GM12878 (cell line): ENCODE data around the gene TEC. TPM values are rescaled to one million over a fixed set of nuclear protein-coding genes. Genes with fewer than 3 reads are reported as not detected.

Experiments used
- ATAC-seq: fragments of 200-7000 bp; cut with Tn5 transposase; 3 replicates; pipeline ENCODE4 v1.9.1; 2020; ENCODE audit warnings: mild to moderate bottlenecking, moderate library complexity
- BruUV-seq: library from RNA; stranded (reverse); fragments of 400-500 nt; replicated peaks from 2 replicates; lab custom pipeline; 2021; lab: Mats Ljungman, UMichigan
- CTCF ChIA-PET: fragments of 300-600 bp; sonication (Branson Sonifier 250); formaldehyde crosslinking; extraction: SDS; loops from one replicate; lab custom pipeline; 2021; ENCODE audit warnings: inconsistent platforms; lab: Yijun Ruan, JAX
- POLR2A ChIA-PET: fragments of 350-600 bp; formaldehyde crosslinking; extraction: SDS; loops from one replicate; lab custom pipeline; 2021; ENCODE audit warnings: inconsistent platforms; lab: Charles Lee
- RAD21 ChIA-PET: fragments of 300-600 bp; sonication (Branson Sonifier 250); formaldehyde crosslinking; loops from one replicate; lab custom pipeline; 2023; ENCODE audit warnings: antibody characterized with exemption; ENCODE audit not compliant: unreplicated experiment; lab: Charles Lee
- SMC1A ChIA-PET: fragments of 300-600 bp; sonication (Branson Sonifier 250); formaldehyde crosslinking; loops from one replicate; lab custom pipeline; 2023; ENCODE audit not compliant: unreplicated experiment, uncharacterized antibody; lab: Charles Lee
- DNase-seq: peaks from one replicate; pipeline ENCODE4 v3.0.0-alpha.2; 2011; ENCODE audit warnings: low read depth, low spot score
- FAIRE-seq: peaks from 3 replicates; lab custom pipeline; 2011; peaks lifted over from hg19 to GRCh38; lab: Jason Lieb, UNC
- H2AFZ ChIP-seq: 2 replicates; pipeline ENCODE4 v1.6.0; 2011; ENCODE audit warnings: low read depth, low read length, control low read depth; ENCODE audit not compliant: control insufficient read depth
- H3K27ac ChIP-seq: 2 replicates; pipeline ENCODE4 v1.5.1; 2011; ENCODE audit warnings: control low read depth; ENCODE audit not compliant: control insufficient read depth, insufficient read depth
- H3K27me3 ChIP-seq, 2 experiments: replicated peaks in 1 of 2; 2 replicates each; pipeline versions ENCODE4 v1.6.0 to v1.6.1; 2011; ENCODE audit warnings: low read length in 1 of 2; ENCODE audit not compliant: control insufficient read depth in 2 of 2, insufficient read depth in 2 of 2
- H3K36me3 ChIP-seq, 2 experiments: 2 replicates each; pipeline ENCODE4 v1.5.1; 2011; ENCODE audit warnings: low read length in 1 of 2; ENCODE audit not compliant: control insufficient read depth in 2 of 2, insufficient read depth in 2 of 2
- H3K4me1 ChIP-seq: 2 replicates; pipeline ENCODE4 v1.6.1; 2011; ENCODE audit warnings: mild to moderate bottlenecking, low read length, moderate library complexity, mixed read lengths; ENCODE audit not compliant: control insufficient read depth, insufficient read depth
- H3K4me2 ChIP-seq: 2 replicates; pipeline ENCODE4 v1.6.0; 2011; ENCODE audit warnings: control low read depth; ENCODE audit not compliant: control insufficient read depth, insufficient read depth
- H3K4me3 ChIP-seq: fragments of 200-600 bp; sonication (generic); 2 replicates; pipeline ENCODE4 v1.5.1; 2016
- H3K79me2 ChIP-seq: 2 replicates; pipeline ENCODE4 v1.6.0; 2011; ENCODE audit warnings: low read length; ENCODE audit not compliant: control insufficient read depth, insufficient read depth
- H3K9ac ChIP-seq: 2 replicates; pipeline ENCODE4 v1.8.0; 2011; ENCODE audit warnings: low read length, control low read depth, mixed read lengths; ENCODE audit not compliant: control insufficient read depth, insufficient read depth
- H3K9me3 ChIP-seq: replicated peaks from 3 replicates; pipeline ENCODE4 v1.5.1; 2011; ENCODE audit warnings: mild to moderate bottlenecking, low read length; ENCODE audit not compliant: control insufficient read depth, insufficient read depth
- H4K20me1 ChIP-seq: 2 replicates; pipeline ENCODE4 v1.6.0; 2011; ENCODE audit not compliant: control insufficient read depth, insufficient read depth
- CBFB ChIP-seq: IDR thresholded peaks from 2 replicates; pipeline ENCODE4 v1.6.1; 2016; ENCODE audit warnings: antibody characterized with exemption, low read depth
- FOXK2 ChIP-seq: fragments of 450-650 bp; IDR thresholded peaks from 2 replicates; pipeline ENCODE4 v1.6.1; 2017; ENCODE audit warnings: mild to moderate bottlenecking, moderate library complexity
- HCFC1 ChIP-seq: fragments of 150-350 bp; IDR thresholded peaks from 2 replicates; pipeline ENCODE4 v1.6.1; 2014; ENCODE audit warnings: low read length
- SREBF2 ChIP-seq: IDR thresholded peaks from 2 replicates; pipeline ENCODE4 v1.6.1; 2012; ENCODE audit warnings: mild to moderate bottlenecking, low read length
- YBX1 ChIP-seq: fragments of 450-650 bp; IDR thresholded peaks from 2 replicates; pipeline ENCODE4 v1.6.1; 2016; ENCODE audit warnings: antibody characterized with exemption
- YY1 ChIP-seq: IDR thresholded peaks from 2 replicates; pipeline ENCODE4 v1.6.1; 2011; ENCODE audit warnings: low read depth, mild to moderate bottlenecking, low read length
- ZBTB11 ChIP-seq: fragments of 450-650 bp; formaldehyde crosslinking; IDR thresholded peaks from 2 replicates; pipeline ENCODE4 v1.5.0; 2022; ENCODE audit warnings: mild to moderate bottlenecking, missing genetic modification characterization
- WGBS: methylation state at CpG from one replicate; pipeline ENCODE4 v1.1.6; 2016; ENCODE audit warnings: low lambda C conversion rate; ENCODE audit not compliant: insufficient replicate concordance, insufficient coverage; ENCODE audit errors: missing lambda C conversion rate; 5-methylcytosine and 5-hydroxymethylcytosine counted together
- in situ Hi-C: fragments of 300-500 bp; cut with MboI; formaldehyde crosslinking; loops from 9 replicates; pipeline ENCODE4 v1.14.3; 2018; ENCODE audit warnings: mixed read lengths
- intact Hi-C: fragments of 100-400 bp; cut with micrococcal nuclease; formaldehyde crosslinking; loops from one replicate; pipeline ENCODE4 v1.14.2; 2022; ENCODE audit not compliant: unreplicated experiment
- polyA plus RNA-seq, 11 experiments: library from polyadenylated mRNA; depleted of rRNA in 4 of 11; unstranded in 6 of 11; stranded (reverse) in 5 of 11; fragments of >200 nt; fragmentation: Nextera tagmentation in 4 of 11; fragmentation: Illumina TruSeq in 1 of 11; extraction: Ambion mirVana in 4 of 11; extraction: Trizol in 1 of 11; gene quantifications; 1 replicate in 1 of 11; 2 replicates in 10 of 11; pipeline versions ENCODE4 v1.2.1 to v1.2.3, GENCODE V29; 2011 to 2016; ENCODE audit warnings: inconsistent platforms in 2 of 11, missing spikeins in 2 of 11, low read depth in 1 of 11
- total RNA-seq, 4 experiments: library from RNA; depleted of rRNA in 3 of 4; stranded (reverse); fragments of >200 nt in 3 of 4; fragmentation: Illumina TruSeq in 1 of 4; extraction: Trizol in 1 of 4; gene quantifications; 2 replicates each; pipeline versions ENCODE4 v1.2.1 to v1.2.3, GENCODE V29; 2013 to 2021

Gene TEC
- total and polyA plus RNA-seq, 10 of the 15 experiments (the other 5 are each of a cell fraction or from before 2014, with no cell fraction given), result 7.4 to 27.2 (median 17.1) TPM

GRCh38 chr4:48226199-48226598 lies 43.4 kb downstream of the TEC start:
- RAD21 ChIA-PET, result interaction anchor here (1.4 to 1.5 kb wide), 2 partner anchors 23 to 25 kb away, joined by 4 to 6 read pairs; no protein-coding TSS in a partner anchor
- Histone ChIP-seq H4K20me1 (no peaks in the 10 kb centered on the region), H2AFZ (no peak overlapping the region), H3K9ac (no peak overlapping the region), H3K9me3 (peaks cover 5% of the 10 kb centered on the region; the same call in 2 of the 3 replicates), H3K4me1 (peaks cover 3% of the 10 kb centered on the region; the same call in 1 of the 2 replicates), H3K27ac (no peak overlapping the region), H3K27me3 (no peaks in the 10 kb centered on the region), H3K79me2 (peaks cover 37% of the 10 kb centered on the region), H3K36me3 (peaks cover 7 to 15% of the 10 kb centered on the region in 2 experiments), H3K4me2 (peak overlapping the region; percentile 4; the same call in 1 of the 2 replicates), H3K4me3 (no peak overlapping the region)
- in situ Hi-C loops, result no loop called here
- ATAC-seq (peak; percentile 55), DNase-seq (no peak), FAIRE-seq (no peak)
- CTCF ChIA-PET, result interaction anchor here (0.9 to 1.4 kb wide), 5 partner anchors 9 to 20 kb away, joined by 3 to 4 read pairs (median 3); no protein-coding TSS in a partner anchor
- intact Hi-C loops, result no loop called here
- TF ChIP-seq HCFC1 (no peak), CBFB (no peak), YBX1 (no peak), ZBTB11 (CRISPR knock-in tag) (no peak), YY1 (no peak), SREBF2 (no peak), FOXK2 (no peak)
- WGBS, result 61% methylated on average over 4 of the region's 4 CpGs
- SMC1A ChIA-PET, result interaction anchor here (0.7 to 13.5 kb wide), 6 partner anchors 12 to 42 kb away, joined by 3 to 124 read pairs (median 4); no protein-coding TSS in a partner anchor
- no TSS peak for BruUV-seq
- POLR2A ChIA-PET, result interaction anchor here (0.7 to 1.6 kb wide), 6 partner anchors 9 to 42 kb away, joined by 3 to 4 read pairs (median 4); no protein-coding TSS in a partner anchor
